ENCODE data around the gene BCOR. TPM values are rescaled to one million over a fixed set of nuclear protein-coding genes. Genes with fewer than 3 reads are reported as not detected.

BCOR gene
- total and polyA plus RNA-seq, 9 of the 15 experiments (the other 6 are each of a cell fraction or from before 2014, with no cell fraction given): 27.5 to 113 (median 37.6) TPM

- Histone ChIP-seq H4K20me1 (replicated peaks; ENCODE audit: control insufficient read depth, insufficient read depth, low read length) (peaks cover 95% of the 10 kb centered on the region), H3K9me1 (ENCODE audit: control insufficient read depth, insufficient read depth, low read length) (peaks cover 15% of the 10 kb centered on the region), H3K27ac (ENCODE audit: extremely low read depth, low read depth, low read length) (peak overlapping the region; percentile 55), H3K4me3 (peak overlapping the region; percentile 15; the same call in 1 of the 2 replicates), H2AFZ (ENCODE audit: low read depth, low read length) (no peak overlapping the region), H3K4me2 (ENCODE audit: insufficient read depth, low read length) (peak overlapping the region; percentile 55), H3K9me3 (replicated peaks; ENCODE audit: control insufficient read depth, insufficient read depth, low read depth, low read length) (no peaks in the 10 kb centered on the region), H3K27me3 (ENCODE audit: control insufficient read depth in 2 of 2, insufficient read depth in 2 of 2, low read length in 2 of 2) (no peaks in the 10 kb centered on the region), H3K36me3 (ENCODE audit: control insufficient read depth, insufficient read depth, low read length) (peaks cover 80% of the 10 kb centered on the region), H3K79me2 (ENCODE audit: control insufficient read depth, insufficient read depth, low read length) (peaks cover 99% of the 10 kb centered on the region), H3K9ac (ENCODE audit: insufficient read depth in 1 of 2, low read depth in 2 of 2, low read length in 2 of 2) (peak overlapping the region; percentile 38 to 72), H3K4me1 (replicated peaks in 1 of 2; ENCODE audit: control insufficient read depth in 2 of 2, insufficient read depth in 2 of 2, low read length in 2 of 2) (peaks cover 49 to 53% of the 10 kb centered on the region in 2 experiments)
- peak; percentile 57 for ATAC-seq
- 6% methylated on average over 12 of the region's 61 CpGs for WGBS (ENCODE audit: insufficient coverage, low coverage, missing lambda C conversion rate)
- ChIA-PET POLR2A (no interaction called here), CTCF (ENCODE audit: low intra/inter-chr PET ratio) (no interaction called here)
- no TSS peak for BruUV-seq (replicated peaks)
- in situ Hi-C loops (cut with MboI): no loop called here
- intact Hi-C loops (cut with micrococcal nuclease): no loop called here
- peak; percentile 60 to 77 (median 68) for DNase-seq (ENCODE audit: extremely low read depth in 1 of 4, low spot score in 3 of 4)
- no peak for FAIRE-seq
- TF ChIP-seq CBFA2T3 (IDR thresholded peaks at IDR 0.05) (peak; percentile 50; the same call in 1 of the 2 replicates), CXXC5 (CRISPR knock-in tag; IDR thresholded peaks at IDR 0.05) (peak; percentile 17; the same call in 1 of the 2 replicates), ZNF212 (CRISPR knock-in tag; IDR thresholded peaks at IDR 0.05) (no peak), ATF6 (CRISPR knock-in tag; IDR thresholded peaks at IDR 0.05) (no peak), SUPT5H (IDR thresholded peaks at IDR 0.05) (peak; percentile 39; the same call in 1 of the 2 replicates), MTA1 (IDR thresholded peaks at IDR 0.05; ENCODE audit: borderline replicate concordance) (no peak), HINFP (tag; conservative IDR thresholded peaks at IDR 0.05; ENCODE audit: low read depth) (no peak), KHSRP (IDR thresholded peaks at IDR 0.05) (no peak), SIRT6 (IDR thresholded peaks at IDR 0.05; ENCODE audit: low read depth, low read length) (no peak), SRF (CRISPR knock-in tag; IDR thresholded peaks at IDR 0.05) (no peak), TARDBP (IDR thresholded peaks at IDR 0.05) (no peak), ZNF512 (tag; IDR thresholded peaks at IDR 0.05) (no peak), FOXK2 (conservative IDR thresholded peaks at IDR 0.05 in 1 of 2, IDR thresholded peaks at IDR 0.05 in 1 of 2; ENCODE audit: low read depth in 2 of 2) (no peak), EWSR1 (IDR thresholded peaks at IDR 0.05; ENCODE audit: borderline replicate concordance, low read depth, partially characterized antibody) (no peak), POLR2AphosphoS5 (IDR thresholded peaks at IDR 0.05; ENCODE audit: control insufficient read depth, insufficient read depth, low read depth, low read length) (no peak), ZBTB12 (CRISPR knock-in tag; IDR thresholded peaks at IDR 0.05) (no peak)
Observed at GRCh38 chrX:40083120-40083978, 14.4 kb downstream of the BCOR start.
